GM21737 (cell line): ENCODE data around the gene PDS5A.
"Not testable (repeated sequence)": the region's sequence is repeated elsewhere in the genome, so short reads cannot be mapped to it uniquely, and the experiment has no call there.

ENCODE experiments used
- ATAC-seq: cut with Tn5 transposase; IDR thresholded peaks from one replicate; pipeline ENCODE4 v1.9.1; 2021; ENCODE audit warnings: mild to moderate bottlenecking, moderate library complexity; ENCODE audit not compliant: unreplicated experiment

PDS5A gene

DNA sequence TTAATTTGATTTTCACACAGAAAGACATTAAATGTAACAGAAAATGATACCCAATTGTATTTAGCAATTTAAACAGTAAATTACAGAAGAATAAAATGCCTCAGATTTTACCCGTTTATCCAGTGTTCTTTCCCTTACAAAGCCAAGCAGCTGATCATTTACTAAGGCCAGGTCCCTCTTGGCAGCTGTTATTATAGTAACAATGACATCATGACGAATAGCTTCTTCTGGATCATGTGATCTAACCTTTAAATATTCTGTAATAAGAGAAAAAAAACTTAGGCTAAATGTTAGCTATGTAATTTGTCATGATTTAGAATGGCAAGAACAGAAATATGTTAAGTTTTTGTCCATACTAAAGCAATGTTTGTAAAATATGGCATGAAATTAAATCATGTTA is 69.4 kb downstream of the PDS5A start:
- no peak for ATAC-seq

DNA sequence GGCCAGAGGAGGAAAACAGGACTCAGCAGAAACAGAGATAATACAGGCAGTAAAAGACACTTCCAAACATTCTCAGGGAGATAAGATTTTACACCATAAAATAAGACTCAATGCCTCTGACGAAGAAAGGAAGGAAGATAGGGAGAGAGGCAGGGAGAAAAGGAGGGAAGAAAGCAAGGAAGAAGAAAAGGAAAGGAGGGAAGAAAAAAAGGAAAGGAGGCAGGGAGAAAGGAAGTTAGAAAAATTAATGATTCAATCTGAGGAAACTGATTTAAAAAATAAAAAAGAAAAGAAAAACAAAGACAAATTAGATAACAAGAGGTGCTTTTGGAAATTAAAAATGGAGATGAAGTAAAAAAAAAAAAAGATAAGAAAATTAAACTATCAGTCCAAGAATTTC is 72.1 kb downstream of the PDS5A start:
- ATAC-seq: no peak

DNA sequence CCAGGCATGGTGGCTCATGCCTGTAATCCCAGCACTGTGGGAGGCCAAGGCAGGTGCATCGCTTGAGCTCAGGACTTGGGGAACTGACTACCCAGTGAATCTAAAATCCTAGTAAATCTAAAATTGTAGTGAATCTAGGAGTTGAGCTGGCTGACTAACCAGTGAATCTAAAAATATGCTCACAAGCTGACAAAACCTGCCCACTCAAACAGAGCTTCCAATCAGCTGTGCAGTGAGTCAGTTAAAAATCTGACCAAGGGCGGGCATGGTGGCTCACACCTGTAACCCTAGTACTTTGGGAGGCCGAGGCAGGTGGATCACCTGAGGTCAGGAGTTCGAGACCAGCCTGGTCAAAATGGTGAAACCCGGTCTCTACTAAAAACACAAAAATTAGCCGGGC is 72.7 kb downstream of the PDS5A start:
- ATAC-seq: not testable (repeated sequence)

DNA sequence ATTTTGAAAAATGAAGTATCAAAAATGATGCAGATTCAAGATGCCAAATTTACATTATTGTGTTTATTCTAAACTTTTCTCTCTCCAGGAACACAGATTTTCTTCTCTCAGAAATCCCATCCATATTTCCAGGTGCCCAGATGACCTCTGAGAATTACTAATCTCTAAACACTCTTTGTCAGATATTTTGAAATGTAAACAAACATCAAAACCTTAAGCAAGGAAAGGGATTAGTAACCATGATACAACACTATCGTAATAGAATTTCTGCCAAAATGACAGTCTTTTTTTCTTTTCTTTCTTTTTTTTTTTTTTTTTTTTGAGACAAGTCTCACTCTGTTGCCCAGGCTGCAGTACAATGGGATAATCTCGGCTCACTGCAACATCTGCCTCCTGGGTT is 76.7 kb downstream of the PDS5A start:
- ATAC-seq: no peak

DNA sequence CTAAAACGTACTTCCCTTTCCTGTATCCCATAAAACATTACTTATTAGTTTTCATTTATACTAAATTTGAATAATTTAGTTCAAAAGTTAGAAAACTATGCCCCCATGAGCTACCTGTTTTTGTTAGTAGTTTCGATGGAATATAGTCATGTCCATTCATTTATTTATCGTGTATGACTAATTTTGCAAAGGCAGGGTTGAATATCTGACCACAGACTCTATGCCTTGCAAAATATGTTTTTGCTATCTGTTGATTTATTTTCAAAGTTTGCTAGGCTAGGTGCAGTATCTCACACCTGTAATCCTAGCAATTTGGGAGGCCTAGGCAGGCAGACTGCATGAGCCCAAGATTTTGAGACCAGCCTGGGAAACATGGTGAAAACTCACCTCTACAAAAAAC is 78.4 kb downstream of the PDS5A start:
- no peak for ATAC-seq

DNA sequence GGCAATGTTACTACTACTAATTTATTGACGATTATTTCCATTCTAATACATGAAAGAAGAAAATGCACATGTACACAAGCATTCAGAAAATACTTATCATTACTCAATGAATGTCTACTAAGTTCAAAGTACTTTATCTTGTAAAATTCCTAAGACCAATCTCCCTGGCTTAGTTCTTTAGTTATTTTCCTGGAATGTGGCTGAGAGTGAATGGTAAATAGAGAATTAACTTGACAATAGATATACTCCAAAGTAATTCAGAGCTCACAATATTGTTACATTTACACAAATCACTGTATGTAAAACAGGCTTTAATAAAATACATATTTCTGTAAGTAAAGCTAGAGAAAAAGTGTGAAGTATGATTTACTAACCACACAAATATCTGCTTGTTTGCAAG is 79.7 kb downstream of the PDS5A start:
- no peak for ATAC-seq

DNA sequence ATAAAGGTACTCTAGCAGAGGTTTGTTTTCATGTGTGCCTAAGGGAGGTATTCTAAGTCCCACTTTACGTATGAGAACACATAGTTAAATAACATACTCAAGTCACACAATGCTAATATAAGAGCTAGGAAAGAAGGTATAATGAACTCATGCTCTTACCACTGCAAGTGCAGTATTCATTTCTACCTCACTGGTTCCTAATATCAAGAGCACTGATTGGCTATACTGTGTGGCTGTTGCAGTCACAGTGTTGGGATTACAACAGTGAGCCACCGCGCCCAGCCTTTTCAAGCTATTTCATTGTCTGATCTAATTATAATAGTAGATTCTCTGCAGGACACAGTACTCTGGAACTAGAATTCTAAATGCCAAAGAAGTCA is 84.0 kb downstream of the PDS5A start:
- ATAC-seq: no peak

DNA sequence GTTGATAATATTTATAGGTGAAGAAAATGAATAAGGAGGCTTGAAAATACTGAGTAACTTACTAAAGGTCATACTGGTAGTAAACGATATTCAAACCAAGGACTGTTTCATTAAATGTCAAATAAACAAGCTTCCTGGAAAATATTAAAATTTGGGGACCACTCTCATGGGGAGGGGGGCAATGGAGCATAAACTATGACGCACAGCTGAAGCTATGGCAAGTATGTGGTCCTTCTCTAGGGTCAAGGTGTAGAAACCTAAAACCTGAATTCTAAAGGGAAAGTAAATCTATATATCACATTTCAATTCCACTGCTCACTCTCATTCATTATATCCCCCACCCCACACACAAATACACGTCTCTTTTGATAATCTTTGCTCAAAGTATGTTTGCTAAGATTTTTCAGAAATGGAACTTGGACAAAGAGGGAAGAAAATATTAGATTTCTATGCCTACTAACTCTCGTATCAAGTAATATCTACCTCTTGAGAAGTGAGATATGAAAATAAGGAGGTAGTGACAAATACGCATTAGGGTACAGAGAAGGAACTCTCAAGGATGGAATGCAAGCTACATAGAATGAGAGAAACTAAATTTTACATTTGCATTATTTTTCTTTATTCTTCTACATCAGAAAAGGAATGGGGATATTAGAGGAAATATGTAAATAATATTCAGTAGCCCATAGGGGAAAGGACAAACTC is 84.6 kb downstream of the PDS5A start:
- ATAC-seq: no peak

DNA sequence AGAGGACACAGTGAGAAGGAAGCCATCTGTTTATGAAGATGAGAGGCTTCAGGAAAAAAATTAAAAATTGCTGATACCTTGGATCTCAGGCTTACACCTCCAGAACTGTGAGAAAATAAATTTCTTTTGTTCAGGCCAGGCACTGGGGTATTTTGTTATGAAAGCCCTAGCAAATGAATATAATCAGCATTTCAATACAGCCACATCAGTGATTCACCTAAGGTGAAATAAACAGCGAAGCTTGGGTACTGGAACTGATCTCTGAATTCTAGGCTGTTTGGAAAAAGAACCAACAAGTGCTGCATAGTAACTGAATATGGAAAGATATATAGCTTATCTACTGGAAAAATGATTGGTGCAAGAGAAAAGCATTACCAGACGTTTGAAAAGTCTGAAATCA is 88.5 kb downstream of the PDS5A start:
- no peak for ATAC-seq

DNA sequence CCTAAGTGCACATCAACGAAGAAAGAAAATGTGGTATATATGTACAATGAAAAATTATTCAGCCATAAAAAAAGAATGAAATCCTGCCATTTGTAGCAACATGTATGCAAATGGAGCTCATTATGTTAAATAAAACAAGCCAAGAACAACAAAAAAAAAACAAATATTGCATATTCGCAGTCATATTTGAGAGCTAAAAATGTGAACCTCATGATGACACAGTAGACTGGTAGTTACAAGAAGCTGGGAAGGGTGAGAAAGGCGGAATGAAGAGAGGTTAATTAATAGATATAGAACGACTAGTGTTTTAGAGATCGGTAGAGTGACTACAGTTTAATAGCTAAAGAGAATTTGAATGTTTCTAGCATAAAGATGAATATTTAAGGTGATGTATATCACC is 89.2 kb downstream of the PDS5A start:
- no peak for ATAC-seq

DNA sequence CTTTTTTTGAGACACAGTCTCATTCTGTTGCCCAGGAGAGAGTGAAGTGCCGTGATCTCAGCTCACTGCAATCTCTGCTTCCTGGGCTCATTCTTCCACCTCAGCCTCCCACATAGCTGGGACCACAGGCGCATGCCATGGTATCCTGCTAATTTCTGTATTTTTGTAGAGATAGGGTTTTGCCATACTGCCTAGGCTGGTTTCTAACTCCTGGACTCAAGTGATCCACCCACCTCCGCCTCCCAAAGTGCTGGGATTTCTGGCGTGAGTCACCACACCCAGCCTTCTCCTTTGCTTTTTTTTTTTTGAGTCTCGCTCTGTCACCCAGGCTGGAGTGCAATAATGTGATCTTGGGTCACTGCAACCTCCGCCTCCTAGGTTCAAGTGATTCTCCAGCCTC is 94.1 kb downstream of the PDS5A start:
- no peak for ATAC-seq

DNA sequence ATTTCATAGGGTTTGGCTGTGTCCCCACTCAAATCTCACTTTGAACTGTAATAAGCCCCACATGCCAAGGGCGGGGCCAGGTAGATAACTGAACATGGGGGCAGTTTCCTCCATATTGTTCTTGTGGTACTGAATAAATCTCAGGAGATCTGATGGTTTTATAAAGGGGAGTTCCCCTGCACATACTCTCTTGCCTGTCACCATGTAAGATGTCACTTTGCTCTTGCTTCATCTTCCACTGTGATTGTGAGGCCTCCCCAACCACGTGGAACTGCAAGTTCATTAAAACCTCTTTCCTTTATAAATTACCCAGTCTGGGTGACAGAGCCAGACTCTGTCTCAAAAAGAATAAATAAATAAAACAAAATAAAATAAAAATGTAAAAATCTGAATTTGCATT is 95.9 kb downstream of the PDS5A start:
- no peak for ATAC-seq

DNA sequence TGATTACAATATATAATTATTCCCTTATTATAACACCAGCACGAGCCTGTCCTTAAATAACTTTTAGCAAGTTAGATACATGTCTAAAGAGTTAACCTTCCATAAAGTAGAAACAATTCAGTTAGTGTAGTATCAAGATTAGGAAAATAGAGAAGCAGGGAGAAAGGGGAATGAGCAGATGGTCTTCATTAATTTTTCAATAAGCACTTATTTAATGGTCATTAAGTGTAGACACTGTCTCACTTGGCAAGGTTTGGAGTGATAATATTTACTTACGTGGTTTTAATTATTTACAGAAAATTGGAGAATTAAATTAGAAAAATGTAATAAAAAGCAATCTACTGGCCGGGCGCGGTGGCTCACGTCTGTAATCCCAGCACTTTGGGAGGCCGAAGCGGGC is 99.7 kb downstream of the PDS5A start:
- no peak for ATAC-seq

DNA sequence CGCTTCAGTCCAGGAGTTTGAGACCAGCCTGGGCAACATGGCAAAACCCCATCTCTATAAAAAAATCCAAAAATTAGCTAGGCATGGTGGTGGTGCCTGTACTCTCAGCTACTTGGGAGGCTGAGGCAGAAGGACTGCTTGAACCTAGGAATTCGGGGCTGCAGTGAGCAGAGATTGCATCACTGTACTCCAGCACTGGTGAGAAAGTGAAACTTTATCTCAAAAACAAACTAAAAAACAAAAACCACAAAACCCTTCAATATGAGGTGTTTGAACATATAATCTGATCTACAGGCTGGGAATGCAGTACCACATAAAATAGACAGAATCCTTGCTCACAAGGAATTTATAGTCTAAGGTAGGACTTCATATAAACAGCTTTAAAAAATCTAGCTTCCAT is 103.9 kb downstream of the PDS5A start:
- ATAC-seq: no peak

DNA sequence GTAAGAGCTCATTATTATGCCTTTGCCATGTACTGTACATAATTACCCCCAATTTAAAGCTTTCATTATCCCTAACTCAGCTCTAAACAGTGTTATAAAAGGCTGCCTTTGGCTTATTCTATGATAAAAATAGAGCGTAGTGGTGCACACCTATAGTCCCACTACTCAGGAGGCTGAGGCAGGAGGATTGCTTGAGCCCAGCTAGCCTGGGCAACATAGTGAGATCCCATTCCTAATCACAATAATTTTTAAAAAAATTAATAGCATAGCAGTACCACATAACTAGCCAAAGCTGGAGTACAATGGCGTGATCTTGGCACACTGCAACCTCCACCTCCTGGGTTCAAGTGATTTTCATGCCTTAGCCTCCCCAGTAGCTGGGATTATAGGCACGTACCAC is 112.4 kb downstream of the PDS5A start:
- ATAC-seq: no peak

DNA sequence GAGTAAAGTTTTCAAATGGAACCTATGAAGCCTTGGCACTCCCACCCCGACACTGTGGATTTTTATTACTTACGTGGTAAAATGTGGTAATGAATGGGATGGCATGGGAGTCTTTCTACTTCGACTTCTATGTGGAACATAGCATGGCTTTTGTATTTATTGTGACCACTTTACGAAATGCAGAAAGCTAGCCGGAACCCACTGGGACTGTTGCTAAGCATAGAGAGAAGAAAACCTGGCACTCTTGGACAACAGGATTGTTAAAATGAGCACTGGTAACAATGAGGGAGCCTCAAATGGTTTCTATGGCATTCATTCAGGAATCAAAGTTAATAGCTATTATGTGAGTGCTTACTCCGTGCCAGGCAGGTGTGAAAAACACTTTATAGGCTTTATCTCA is 113.3 kb downstream of the PDS5A start:
- ATAC-seq: no peak

DNA sequence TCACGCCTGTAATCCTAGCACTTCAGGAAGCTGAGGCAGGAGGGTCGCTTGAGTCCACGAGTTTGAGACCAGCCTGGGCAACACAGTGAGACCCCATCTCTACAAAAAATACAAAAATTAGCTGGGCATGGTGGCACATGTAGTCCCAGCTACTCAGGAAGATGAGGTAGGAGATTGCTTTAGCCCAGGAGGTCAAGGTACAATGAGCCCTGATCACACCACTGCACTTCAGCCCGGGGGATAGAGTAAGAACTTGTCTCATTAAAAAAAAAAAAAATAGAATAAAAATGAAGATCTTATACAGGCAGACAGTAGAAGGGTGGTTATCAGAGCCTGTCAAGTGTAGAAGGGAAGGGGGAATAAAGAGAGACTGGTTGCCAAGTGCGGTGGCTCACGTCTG is 116.9 kb downstream of the PDS5A start:
- ATAC-seq: no peak

DNA sequence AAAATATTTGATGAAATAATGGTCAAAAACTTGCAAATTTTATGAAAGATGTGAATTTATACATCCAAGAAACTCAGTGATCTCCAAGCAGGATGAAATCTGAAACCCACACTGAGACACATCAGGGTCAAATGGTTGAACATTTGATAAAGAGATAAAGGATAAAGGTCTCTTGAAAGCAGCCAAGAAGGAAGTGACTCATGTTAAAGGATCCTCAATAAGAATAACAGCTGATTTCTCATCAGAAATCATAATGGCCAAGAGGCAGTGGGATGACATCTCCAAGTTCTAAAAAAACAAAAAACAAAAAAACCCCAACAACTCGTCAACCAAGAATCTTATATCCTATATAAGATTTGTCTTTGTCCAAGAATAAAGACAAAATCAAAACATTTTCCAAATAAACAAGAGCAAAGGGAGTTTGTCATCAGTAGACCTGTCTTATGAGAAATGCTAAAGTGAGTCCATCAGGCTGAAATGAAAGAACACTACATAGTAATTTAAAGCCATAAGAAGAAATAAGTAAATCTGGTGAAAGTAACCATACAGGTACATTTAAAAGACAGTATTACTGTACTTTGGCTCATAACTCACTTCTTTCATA is 121.7 kb downstream of the PDS5A start:
- no peak for ATAC-seq

DNA sequence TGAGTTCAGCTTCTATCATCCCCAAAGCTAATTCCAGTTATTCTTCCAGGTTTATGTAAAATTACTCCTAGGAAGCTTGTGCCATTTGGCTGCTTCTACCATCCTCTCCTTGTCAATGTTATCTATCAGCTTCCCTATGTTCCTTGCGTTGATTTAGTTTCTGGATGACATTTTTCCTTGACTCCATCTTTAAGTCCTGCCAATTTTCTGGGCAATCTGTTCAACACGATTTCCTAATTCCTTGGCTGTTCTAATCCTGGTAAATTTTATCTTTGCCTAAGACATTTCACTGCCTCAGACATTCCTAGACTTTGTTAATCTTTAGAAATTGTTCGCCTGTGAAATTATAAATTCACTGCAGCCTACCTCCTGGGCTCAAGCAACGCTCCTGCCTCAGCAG is 125.1 kb downstream of the PDS5A start:
- no peak for ATAC-seq

DNA sequence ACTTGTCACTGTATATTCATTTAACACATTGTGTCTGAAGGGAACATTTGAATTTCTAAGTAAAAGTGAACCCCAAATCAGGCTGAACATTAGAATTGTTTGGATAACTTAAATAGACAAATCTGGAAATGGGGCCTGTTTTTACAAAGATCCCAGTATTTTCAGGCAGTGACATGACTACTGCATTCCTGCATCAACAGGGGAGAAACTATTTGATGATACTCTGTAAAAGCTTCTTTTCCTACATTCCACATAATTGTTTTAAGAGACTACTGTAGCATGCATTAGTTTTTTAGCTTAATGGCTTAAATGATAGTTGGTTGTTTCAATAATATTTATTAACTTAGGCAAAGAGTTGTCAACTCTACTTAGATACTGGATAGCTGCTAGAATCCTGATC is 127.0 kb downstream of the PDS5A start:
- no peak for ATAC-seq

DNA sequence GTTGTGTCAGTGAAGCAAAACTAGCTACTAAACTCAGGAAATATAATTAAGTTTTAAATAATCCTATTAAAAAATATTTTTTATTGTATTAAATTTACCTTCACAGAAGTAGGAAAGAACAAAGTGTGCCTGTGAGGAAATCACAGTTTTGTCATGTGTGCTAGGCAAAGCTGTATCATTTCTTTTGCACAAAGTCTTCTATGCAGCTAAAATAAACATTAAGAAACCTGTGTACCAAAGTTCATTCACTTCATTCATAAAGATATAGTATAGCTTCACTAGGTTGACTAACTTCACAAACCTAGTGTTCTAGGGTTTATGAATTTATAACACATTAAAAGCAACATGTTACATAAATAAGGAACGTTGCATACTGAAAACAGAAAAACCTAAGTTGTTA is 131.0 kb downstream of the PDS5A start:
- no peak for ATAC-seq

DNA sequence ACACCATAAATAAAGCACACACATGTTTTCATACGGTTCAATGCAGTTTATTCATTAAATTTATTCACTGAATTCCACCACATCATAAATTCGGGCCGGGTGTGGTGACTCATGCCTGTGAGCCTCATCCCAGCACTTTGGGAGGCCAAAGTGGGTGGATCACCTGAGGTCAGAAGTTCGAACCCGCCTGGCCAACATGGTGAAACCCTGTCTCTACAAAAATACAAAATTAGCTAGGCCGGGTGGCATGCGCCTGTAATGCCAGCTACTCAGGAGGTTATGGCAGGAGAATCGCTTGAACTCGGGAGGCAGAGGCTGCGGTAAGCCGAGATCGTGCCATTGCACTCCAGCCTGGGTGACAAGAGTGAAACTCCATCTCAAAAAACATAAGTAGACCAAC is 131.6 kb downstream of the PDS5A start:
- ATAC-seq: no peak

DNA sequence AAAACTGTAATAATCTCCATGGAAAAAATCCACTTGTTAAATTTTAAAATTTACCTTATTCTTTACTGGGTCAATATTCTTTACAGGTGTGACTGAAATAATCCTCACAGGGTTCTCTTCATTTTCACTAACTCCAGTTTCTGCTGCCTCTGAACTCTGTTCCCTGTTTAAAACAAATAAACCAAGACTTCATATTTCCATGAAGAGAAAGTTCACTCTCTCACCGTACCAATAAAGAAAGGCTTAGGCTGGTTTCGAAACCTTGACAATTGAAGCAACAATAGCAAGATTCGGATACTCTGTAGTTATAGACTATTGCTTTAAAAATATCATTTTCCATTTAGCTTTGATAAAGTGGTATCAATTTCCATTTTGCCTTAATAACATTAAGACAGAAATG is 135.8 kb downstream of the PDS5A start:
- no peak for ATAC-seq
